Measurements from ENCODE around the gene CCL3. TPM values are rescaled to one million over a fixed set of nuclear protein-coding genes. Genes with fewer than 3 reads are reported as not detected.

The CCL3 gene
- total and polyA plus RNA-seq, 2 donors (not counting 3 experiments of a cell fraction or from before 2014, with no cell fraction given), result not detected

DNA sequence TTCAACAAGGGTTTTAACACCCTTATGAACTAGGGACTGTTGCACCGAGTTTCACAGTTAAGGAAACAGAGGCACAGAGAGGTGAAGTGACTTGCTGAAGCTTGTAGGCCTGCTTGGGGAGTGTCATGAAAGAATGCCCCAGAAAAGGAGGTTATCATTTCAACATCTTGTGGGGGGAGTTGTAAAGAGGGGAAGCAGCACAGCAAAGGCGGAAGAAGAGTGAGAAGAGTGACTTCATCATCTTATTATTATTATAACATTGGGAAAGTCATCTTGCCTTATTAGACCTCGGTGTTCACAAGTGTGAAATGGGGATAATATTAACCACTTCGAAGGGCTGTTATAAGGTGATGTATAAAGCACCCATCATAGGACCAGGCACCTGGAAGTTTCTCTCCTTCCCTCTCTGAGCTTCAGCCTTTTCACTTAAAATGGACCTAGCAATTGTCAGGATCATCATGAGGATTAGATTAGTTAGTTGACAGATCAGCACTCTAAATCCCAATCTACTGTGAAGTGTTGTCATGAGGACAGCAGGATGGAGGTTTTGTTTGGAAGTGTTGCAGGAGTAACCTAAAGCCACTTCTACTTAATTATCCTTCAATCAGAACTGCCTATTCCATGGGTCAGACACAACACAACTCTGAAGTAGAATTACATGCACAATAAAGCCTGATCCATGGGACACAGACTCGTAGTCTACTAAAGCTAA lies 16.0 kb upstream of the CCL3 start:
- no peaks in the 10 kb centered on the region for H3K36me3 ChIP-seq (ENCODE audit: control insufficient read depth in 2 of 2, extremely low read depth in 1 of 2, insufficient read depth in 2 of 2, low read length in 2 of 2)
- no peaks in the 10 kb centered on the region for H3K9me3 ChIP-seq (replicated peaks; ENCODE audit: control insufficient read depth, insufficient read depth, low read length)
- ChIA-PET POLR2A (no interaction called here), CTCF (no interaction called here)
- dilution Hi-C loops (cut with MboI; ENCODE audit: extremely low pct_ligation_motif_present, low sequenced_read_pairs), result no loop called here
- BruUV-seq (replicated peaks), result no TSS peak
- H3K79me2 ChIP-seq (ENCODE audit: control insufficient read depth, insufficient read depth, low read length), result no peaks in the 10 kb centered on the region
- H3K27me3 ChIP-seq (ENCODE audit: control insufficient read depth in 2 of 2, insufficient read depth in 2 of 2, low read length in 2 of 2), result no peaks in the 10 kb centered on the region
- TF ChIP-seq, protein P1, sequence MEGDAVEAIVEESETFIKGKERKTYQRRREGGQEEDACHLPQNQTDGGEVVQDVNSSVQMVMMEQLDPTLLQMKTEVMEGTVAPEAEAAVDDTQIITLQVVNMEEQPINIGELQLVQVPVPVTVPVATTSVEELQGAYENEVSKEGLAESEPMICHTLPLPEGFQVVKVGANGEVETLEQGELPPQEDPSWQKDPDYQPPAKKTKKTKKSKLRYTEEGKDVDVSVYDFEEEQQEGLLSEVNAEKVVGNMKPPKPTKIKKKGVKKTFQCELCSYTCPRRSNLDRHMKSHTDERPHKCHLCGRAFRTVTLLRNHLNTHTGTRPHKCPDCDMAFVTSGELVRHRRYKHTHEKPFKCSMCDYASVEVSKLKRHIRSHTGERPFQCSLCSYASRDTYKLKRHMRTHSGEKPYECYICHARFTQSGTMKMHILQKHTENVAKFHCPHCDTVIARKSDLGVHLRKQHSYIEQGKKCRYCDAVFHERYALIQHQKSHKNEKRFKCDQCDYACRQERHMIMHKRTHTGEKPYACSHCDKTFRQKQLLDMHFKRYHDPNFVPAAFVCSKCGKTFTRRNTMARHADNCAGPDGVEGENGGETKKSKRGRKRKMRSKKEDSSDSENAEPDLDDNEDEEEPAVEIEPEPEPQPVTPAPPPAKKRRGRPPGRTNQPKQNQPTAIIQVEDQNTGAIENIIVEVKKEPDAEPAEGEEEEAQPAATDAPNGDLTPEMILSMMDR (IDR thresholded peaks at IDR 0.05; ENCODE audit: extremely low read depth in 1 of 2, insufficient read depth in 1 of 2, low read depth in 1 of 2, low read length in 2 of 2), result no peak
- TF ChIP-seq FOS (IDR thresholded peaks at IDR 0.05; ENCODE audit: borderline replicate concordance, insufficient read depth, low read length) (no peak), EZH2 (IDR thresholded peaks at IDR 0.05; ENCODE audit: borderline replicate concordance, low read depth, low read length, severe bottlenecking) (no peak), POLR2AphosphoS5 (IDR thresholded peaks at IDR 0.05; ENCODE audit: insufficient read depth, low read depth, low read length) (no peak), JUN (IDR thresholded peaks at IDR 0.05; ENCODE audit: borderline replicate concordance, insufficient read depth, insufficient read length, low read depth) (no peak), GATA2 (IDR thresholded peaks at IDR 0.05; ENCODE audit: insufficient read depth, insufficient read length, low read depth, low read length) (no peak), POLR2A (IDR thresholded peaks at IDR 0.05; ENCODE audit: low read depth, low read length) (no peak), MYC (IDR thresholded peaks at IDR 0.05; ENCODE audit: low read depth, low read length) (no peak)
- TF ChIP-seq, protein P2, sequence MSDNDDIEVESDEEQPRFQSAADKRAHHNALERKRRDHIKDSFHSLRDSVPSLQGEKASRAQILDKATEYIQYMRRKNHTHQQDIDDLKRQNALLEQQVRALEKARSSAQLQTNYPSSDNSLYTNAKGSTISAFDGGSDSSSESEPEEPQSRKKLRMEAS (IDR thresholded peaks at IDR 0.05; ENCODE audit: insufficient read depth, insufficient read length), result no peak
- H3K27ac ChIP-seq (ENCODE audit: insufficient read depth, low read depth, low read length), result no peak overlapping the region
- no peaks in the 10 kb centered on the region for H3K9me1 ChIP-seq (replicated peaks; ENCODE audit: control insufficient read depth, extremely low read depth, insufficient read depth, low read length)
- no peak overlapping the region for H2AFZ ChIP-seq (ENCODE audit: low read depth, low read length)
- H3K4me3 ChIP-seq (replicated peaks in 1 of 3; ENCODE audit: insufficient read depth in 1 of 3, low read depth in 1 of 3, low read length in 3 of 3), result no peak overlapping the region
- no peak overlapping the region for H3K9ac ChIP-seq (replicated peaks; ENCODE audit: extremely low read depth, insufficient read depth, low read length)
- FAIRE-seq (no peak), DNase-seq (ENCODE audit: low read depth, low spot score) (no peak)
- no peaks in the 10 kb centered on the region for H3K4me1 ChIP-seq (ENCODE audit: control insufficient read depth, extremely low read depth, insufficient read depth, low read length)
- H4K20me1 ChIP-seq (replicated peaks; ENCODE audit: control insufficient read depth, extremely low read depth, insufficient read depth, low read length), result no peaks in the 10 kb centered on the region
- no peak overlapping the region for H3K4me2 ChIP-seq (ENCODE audit: insufficient read depth, low read length)
- intact Hi-C loops (cut with micrococcal nuclease), result no loop called here
